ENCODE data around the gene NISCH.
A peak's percentile ranks its signal among the peaks of the same experiment; 100 is the strongest.
"Not testable (repeated sequence)": the region's sequence is repeated elsewhere in the genome, so short reads cannot be mapped to it uniquely, and the experiment has no call there.

Gene NISCH

GRCh38 chr3:52525680-52526561 lies 70.5 kb downstream of the NISCH start:
- DNase-seq (ENCODE audit: low spot score): peak; percentile 57

DNA sequence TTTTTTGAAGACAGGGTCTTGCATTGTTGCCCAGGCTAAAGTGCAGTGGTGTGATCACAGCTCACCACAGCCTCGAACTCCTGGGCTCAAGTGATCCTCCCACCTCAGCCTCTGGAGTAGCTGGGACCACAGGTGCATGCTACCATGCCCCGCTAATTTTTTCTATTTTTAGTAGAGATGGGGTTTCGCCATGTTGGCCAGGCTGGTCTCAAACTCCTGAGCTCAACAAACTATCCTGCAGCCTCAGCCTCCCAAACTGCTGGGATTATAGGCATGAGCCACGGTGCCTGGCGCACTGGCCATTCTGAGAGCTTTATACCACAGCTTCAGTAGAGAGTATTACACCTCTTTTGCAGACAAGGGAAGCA lies 71.3 kb downstream of the NISCH start:
- DNase-seq (ENCODE audit: low spot score): not testable (repeated sequence)

DNA sequence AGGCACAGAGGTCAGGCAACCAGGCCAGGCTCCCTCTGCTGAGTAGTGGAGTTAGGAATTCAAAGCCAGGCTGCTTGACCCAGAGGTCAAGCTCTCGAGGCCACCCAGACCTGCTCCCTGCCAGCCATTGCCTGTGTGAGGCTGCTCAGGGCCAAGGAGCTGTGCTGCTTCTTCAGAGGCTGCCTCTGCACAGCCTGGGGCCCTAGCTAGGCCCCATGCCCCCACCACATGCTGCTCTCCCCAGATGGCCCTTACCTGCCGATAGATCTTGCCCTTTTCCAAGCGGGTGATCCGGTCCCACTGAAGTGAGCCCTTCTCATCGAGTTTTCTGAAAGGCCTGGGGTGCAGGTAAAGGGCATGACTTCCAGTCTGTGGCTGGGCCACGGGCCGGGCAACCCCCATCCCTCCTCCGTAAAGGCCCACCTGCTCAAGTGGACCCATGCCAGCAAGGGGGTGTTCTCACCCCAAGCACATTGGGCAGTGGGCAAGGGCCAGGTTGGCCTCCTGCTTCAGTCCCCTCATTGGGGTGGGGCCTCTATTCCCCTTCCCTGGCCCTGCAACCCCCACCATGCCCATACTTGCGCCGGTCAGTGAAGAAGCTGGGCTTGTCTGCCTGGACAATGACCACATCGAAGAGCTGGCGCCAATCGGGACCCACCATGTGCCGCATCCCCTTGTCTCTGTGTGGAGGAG lies 71.8 kb downstream of the NISCH start:
- peak; percentile 61 for DNase-seq (ENCODE audit: low spot score)

- peak; percentile 57 for DNase-seq (ENCODE audit: low spot score)
Observed at GRCh38 chr3:52527732-52528585, 72.6 kb downstream of the NISCH start.

DNA sequence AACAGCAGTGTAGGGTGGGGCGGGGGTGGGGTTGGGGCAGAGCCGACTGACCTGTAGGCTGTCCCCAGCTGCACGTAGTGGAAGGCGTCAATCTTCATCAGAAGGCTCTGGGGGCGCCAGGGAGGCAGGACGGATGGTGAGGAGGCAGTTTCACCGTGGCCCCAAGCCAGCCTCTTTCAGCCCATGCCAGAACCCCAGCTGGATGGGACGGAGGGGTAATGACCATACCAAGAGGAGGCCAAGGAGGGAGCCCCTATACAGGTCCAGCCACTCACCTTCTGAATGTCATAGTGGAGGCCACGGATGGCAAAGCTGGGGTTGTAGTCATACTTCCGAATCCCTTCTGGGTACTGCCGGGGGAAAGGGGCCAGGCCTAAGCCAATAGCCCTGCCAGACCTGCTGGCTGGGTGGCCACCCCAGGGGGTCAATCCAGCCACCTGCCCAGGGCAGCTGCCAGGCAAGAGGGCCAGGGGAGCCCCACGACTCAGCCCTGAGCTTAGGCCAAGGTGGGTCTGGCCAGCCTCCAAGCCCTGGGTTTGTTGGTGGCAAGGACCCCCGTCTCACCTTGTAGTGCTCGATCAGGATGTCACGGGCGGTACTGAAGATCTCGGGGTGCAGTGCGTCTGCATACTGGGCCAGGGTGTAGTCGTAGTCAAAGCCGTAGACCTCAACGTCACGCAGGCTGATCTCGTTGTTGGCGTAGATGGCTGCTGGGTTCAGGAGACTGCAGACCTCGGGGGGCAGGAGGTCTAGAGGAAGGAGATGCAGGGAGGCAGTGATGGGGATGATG lies 73.4 kb downstream of the NISCH start:
- peak; percentile 45 for DNase-seq (ENCODE audit: low spot score)

DNA sequence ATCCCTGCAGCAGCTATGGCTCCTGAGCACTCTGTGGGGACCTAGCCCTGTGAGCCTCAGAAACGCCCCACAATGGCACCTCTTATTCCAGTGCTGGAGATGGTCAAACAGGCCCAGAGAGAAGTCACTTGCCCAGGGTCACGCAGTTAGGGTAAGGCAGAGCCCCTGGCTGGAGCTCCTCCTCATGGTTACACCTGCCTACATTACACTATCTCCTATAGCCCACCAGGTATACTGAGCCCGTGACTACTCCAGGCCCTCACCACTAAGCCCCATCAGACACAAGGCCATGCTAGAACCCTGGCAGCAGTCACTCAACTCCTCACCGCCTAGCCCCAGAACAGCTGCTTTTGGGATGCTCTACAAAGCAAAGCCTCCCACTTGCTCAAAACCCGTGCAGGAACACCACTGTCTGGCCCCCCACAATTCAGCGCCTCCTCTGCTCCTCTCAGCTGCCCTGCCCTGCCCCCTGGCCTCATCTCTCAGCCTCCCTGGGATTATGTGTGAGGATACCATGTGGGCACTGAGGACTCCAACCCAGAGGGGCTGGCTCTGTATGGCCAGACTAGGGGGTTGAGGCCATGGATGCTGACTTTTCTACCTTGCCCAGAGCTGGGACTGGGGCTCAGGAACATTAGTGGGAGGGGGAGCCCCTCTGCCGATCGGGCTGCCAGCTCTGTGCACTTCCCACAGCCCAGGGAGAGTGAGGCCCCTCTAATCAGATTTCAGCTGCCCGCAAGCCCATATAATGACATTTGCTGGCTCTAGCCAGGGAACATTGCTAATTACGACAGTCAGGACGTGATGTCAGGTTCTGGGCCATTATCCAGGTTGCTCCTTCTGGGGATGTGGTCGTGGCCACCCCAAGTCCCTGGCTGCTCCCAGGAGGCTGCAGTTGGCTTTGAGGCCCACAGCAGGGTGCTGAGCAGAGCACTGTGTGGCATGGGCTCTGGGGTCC lies 74.3 kb downstream of the NISCH start:
- peak; percentile 58 for DNase-seq (ENCODE audit: low spot score)

- peak; percentile 63 for DNase-seq (ENCODE audit: low spot score)
Observed at GRCh38 chr3:52530918-52531826, 75.8 kb downstream of the NISCH start.

- no peak for DNase-seq (ENCODE audit: low spot score)
Observed at GRCh38 chr3:52531860-52532516, 76.6 kb downstream of the NISCH start.

DNA sequence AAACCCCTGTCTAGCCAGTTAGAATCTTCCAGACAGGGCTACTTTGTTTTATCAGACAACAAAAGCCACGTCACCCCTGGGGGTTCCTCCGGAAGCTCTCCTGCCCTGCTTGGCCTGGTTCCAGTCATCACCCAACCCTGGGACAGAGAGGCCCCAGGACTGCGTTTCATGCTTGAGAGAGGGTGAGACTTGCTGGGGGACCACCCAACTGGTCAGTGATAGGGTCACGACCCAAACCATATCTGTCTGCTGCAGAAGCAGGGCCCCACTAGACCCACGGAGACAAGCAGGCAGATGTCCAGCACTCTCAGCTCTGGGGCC lies 77.1 kb downstream of the NISCH start:
- peak; percentile 64 for DNase-seq (ENCODE audit: low spot score)

- DNase-seq (ENCODE audit: low spot score): peak; percentile 68
Observed at GRCh38 chr3:52532838-52533622, 77.6 kb downstream of the NISCH start.

DNA sequence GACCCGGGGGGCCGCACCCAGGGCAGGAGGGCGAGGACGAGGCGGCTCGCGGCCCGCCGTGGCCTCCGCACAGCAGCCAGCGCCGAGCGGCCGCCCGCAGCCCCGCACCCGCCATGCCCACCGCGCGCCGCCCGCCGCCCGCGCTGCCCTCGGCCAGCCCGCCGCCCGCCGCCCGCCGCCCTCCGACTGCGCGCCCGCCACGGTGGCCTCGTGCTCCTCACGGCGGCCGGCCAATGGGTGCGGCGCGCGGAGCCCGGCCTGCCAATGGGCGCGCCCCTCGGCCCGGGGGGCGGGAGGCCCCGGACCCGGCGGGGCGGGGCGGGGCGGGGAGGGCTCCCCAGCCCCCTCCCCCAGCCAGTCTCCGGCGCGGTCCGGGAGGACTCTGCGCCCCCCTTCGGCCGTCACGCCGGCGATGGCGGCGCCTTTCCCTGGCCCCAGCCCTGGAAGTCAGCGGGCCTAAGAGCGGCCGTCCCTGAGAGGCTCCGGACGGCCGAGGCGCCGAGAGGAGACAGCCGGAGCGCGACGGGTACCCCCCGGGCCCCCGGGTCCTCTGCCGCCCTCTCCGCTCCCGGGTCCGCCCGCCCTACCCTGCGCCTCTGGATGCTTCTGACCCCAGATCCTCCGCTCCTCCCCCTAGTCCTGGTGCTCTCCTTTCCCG lies 78.3 kb downstream of the NISCH start, which contains the start of gene NT5DC2:
NT5DC2 (minus strand) TSS at position 235 of the 658 bp plus-strand sequence; CDS start at position 115, 120 bp downstream.
- peak; percentile 89 for DNase-seq (ENCODE audit: low spot score)

DNA sequence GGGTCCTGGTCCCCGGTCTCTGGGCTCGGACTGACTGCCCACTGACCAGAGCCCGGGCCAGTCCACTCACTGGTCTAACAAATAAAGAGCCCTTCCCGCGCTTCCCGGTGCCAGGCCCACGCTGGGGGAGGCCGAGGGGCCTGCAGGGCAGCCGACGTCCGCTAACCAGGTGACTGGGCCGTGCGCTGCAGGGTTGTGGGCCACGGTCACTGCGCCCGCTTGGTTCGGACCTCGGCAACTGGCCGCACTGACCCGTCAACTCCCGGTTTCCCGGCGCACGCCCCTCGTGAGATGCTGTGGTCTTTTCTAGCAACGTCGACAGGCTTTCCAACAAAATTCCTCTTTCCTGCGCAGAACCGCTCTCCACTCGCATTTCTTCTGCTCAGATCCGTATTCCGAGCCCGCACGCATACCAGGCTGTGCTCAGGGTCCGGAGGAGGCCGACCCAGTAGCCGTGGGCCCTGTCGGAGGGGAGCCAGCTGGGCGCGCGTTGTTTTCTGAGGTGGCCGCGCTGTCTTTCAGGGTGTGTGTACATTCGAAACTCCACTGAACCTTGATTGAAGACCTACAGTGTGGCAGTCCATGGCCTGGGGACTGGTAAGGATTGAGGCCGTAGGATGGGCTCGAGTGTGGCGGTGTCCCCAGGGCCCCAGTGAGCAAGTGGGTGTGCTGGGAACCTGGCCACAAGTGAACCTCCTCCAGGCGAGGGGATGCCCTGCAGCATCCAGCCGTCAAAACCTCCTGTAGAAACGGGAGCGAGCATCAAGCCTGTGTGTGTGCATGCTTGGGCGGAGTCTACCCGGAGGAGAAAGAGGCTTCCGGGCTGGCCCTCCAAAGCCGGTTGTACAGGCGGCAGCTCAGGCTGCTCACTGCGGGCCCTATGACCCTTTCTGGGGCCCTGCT lies 79.1 kb downstream of the NISCH start:
- DNase-seq (ENCODE audit: low spot score): peak; percentile 65

DNA sequence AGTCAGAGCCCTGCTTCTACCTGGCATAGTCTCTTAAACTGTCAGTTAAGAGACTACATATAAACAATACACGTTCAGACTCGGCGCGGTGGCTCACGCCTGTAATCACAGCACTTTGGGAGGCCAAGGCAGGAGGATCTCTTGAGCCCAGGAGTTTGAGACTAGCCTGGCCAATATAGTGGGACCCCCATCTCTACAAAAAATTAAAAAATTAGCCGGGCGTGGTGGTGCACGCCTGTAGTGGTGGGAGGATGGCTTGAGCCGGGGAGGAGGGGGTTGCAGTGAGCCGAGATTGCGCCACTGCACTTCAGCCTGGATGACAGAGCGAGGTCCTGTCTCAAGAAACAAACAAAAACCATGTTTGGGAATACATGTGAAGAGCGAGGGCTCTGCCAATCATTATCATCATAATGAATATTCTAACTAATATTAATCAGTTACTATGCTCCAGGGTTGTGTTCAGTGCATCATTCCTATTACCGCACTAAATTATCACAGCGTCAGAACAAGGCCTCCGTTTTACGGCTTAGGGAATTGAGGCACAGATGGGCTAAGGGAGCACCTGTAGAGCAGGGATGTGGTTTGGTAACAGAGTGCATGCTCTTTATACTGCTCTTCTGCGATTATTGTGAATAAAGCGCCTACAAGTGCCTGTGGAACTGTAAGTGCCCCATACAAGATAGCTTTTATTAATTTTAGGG lies 80.2 kb downstream of the NISCH start:
- no peak for DNase-seq (ENCODE audit: low spot score)

GRCh38 chr3:52536112-52536368 lies 80.6 kb downstream of the NISCH start:
- no peak for DNase-seq (ENCODE audit: low spot score)

DNA sequence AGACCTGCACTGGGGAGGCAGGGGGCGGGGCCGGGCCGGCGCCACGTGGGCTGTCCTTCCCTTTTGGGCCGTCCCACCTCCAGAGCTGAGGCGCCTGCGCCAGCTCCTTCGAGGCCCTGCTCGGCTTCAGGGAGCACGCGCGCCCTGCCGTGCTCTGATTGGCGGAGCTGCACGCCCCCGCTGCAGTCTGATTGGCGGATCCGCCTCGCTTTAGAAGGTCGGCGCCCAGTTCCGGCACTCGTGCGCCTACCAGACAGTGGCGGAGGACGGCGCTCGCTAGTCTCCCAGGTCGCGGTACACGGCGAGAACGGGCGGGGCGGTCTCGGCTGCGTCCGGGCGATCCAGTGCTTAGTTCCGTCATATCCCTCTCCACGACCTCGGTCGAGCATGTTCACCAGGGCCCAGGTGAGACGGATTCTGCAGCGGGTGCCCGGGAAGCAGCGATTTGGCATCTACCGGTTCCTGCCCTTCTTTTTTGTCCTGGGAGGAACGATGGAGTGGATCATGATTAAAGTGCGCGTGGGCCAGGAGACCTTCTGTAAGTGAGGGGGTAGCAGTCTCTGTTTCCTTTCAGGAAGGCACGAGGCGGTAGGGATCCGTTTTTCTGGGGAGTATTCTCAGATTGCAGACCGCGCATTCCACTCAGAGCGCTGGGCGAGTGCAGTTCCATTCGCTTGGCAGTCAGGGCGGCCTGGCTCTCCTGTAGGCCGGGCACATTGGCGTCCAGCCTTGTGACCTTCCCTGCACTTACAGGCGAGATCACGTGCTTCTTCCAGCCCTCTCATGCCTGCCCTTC lies 81.2 kb downstream of the NISCH start, which contains the start of gene UQCC5:
UQCC5 (plus strand) TSS at position 237 of the 796 bp plus-strand sequence; CDS start at position 388, 151 bp downstream.
- DNase-seq (ENCODE audit: low spot score): peak; percentile 97

All from left forelimb (tissue), 1 donor.